Lower leg skin (tissue), 3 donors: Measurements from ENCODE around the gene UVSSA.

Experiments used
- CTCF ChIP-seq, 3 donors: fragments of 450-650 bp; IDR thresholded peaks; one replicate each; pipeline ENCODE4 v1.5.1; 2016; ENCODE audit warnings: antibody characterized with exemption in 3 of 3, mild to moderate bottlenecking in 3 of 3, moderate library complexity in 2 of 3
- POLR2A ChIP-seq, 2 donors: fragments of 450-650 bp; IDR thresholded peaks; one replicate each; pipeline ENCODE4 v1.6.1; 2016 to 2017; ENCODE audit warnings: antibody characterized with exemption in 2 of 2, mild to moderate bottlenecking in 1 of 2, moderate library complexity in 1 of 2

- TF ChIP-seq CTCF (IDR thresholded peaks at IDR 0.05) (no peak), POLR2A (IDR thresholded peaks at IDR 0.05) (no peak)
Measured at GRCh38 chr4:1305261-1305711, 41.7 kb upstream of the UVSSA start.
